Nasal cavity respiratory epithelium epithelial cell of viscerocranial mucosa (primary cell): Measurements from ENCODE around the gene CRIM1. TPM values are rescaled to one million over a fixed set of nuclear protein-coding genes. Genes with fewer than 3 reads are reported as not detected.

Experiments used
- total RNA-seq: library from RNA; depleted of rRNA; stranded (reverse); fragments of >200 nt; gene quantifications from 2 replicates; pipeline ENCODE4 v1.2.3, GENCODE V29; 2014

CRIM1 gene
- total RNA-seq, result 66.1 and 87.5 TPM in 2 replicates

GRCh38 chr2:36355151-36355889 is at the start of gene CRIM1:
Gene CRIM1, plus strand, starts transcription at chr2:36355778. Its CDS starts 515 bp downstream, at chr2:36356293.

GRCh38 chr2:36597532-36598377 is 242.2 kb downstream of the CRIM1 start, which contains the start of gene FEZ2:
Gene FEZ2, minus strand, starts transcription at chr2:36598168. Its CDS starts 26 bp downstream, at chr2:36598142.

Other genes with a start within 250 kb of the CRIM1 start
- gene FEZ2, start 242.4 kb downstream of the CRIM1 start, total RNA-seq, result 47.2 and 60.9 TPM in 2 replicates